Kidney capillary endothelial cell (primary cell): ENCODE data around the gene TEX13A.

Experiments used
- DNase-seq: peaks from one replicate; pipeline ENCODE4 v3.0.0-alpha.2; 2018; ENCODE audit warnings: low spot score

TEX13A gene

GRCh38 chrX:105173071-105173470 lies 47.4 kb downstream of the TEX13A start:
- DNase-seq: no peak
